Psoas muscle (tissue), 8 donors: ENCODE measurements around the gene RGS3. TPM values are rescaled to one million over a fixed set of nuclear protein-coding genes. Genes with fewer than 3 reads are reported as not detected.

Experiments
- ATAC-seq, 4 donors: fragments of 200-7000 bp; cut with Tn5 transposase; one replicate each; pipeline ENCODE4 v1.9.1; 2020; ENCODE audit warnings: moderate library complexity in 3 of 4, mild to moderate bottlenecking in 2 of 4
- DNase-seq, 2 donors: peaks; one replicate each; pipeline ENCODE4 v3.0.0-alpha.2; 2020
- H3K27ac ChIP-seq: fragments of 200-600 bp; one replicate; pipeline ENCODE4 v1.8.0; 2022
- H3K27me3 ChIP-seq, 3 donors: fragments of 200-600 bp in 1 of 3; one replicate each; pipeline versions ENCODE4 v1.6.1 to v1.8.0; 2013 to 2022; ENCODE audit warnings: low read length in 2 of 3, mild to moderate bottlenecking in 2 of 3, moderate library complexity in 1 of 3; ENCODE audit not compliant: insufficient read depth in 3 of 3
- H3K36me3 ChIP-seq, 2 donors: fragments of 200-600 bp in 1 of 2; one replicate each; pipeline versions ENCODE4 v1.6.1 to v1.8.0; 2013 to 2022; ENCODE audit warnings: low read depth in 1 of 2, mild to moderate bottlenecking in 1 of 2, moderate library complexity in 1 of 2; ENCODE audit not compliant: insufficient read depth in 1 of 2
- H3K4me1 ChIP-seq: fragments of 200-600 bp; one replicate; pipeline ENCODE4 v1.8.0; 2022
- H3K4me3 ChIP-seq: fragments of 200-600 bp; one replicate; pipeline ENCODE4 v1.8.0; 2022; ENCODE audit warnings: mild to moderate bottlenecking
- H3K9me3 ChIP-seq: fragments of 200-600 bp; one replicate; pipeline ENCODE4 v1.8.0; 2022
- WGBS, 3 donors: extraction: QIAGEN DNeasy Blood & Tissue Kit; methylation state at CpG; one replicate each; pipeline versions ENCODE4 v1.1.6 to v1.1.7; 2013; 5-methylcytosine and 5-hydroxymethylcytosine counted together
- intact Hi-C, 2 donors: fragments of 100-400 bp; cut with DNase I; formaldehyde crosslinking; loops; one replicate each; pipeline versions ENCODE4 v1.11.0 to v1.14.2; 2022
- polyA plus RNA-seq, 3 donors: library from polyadenylated mRNA; stranded (reverse); fragments of 200-250 nt; gene quantifications; one replicate each; pipeline ENCODE4 v1.2.3, GENCODE V29; 2013
- total RNA-seq, 4 donors: library from RNA; stranded (reverse); fragmentation: NEBNext Ultra II Directional in 2 of 4; extraction: Animal tissue kit (Norgen Biotek cat#: 25700) in 2 of 4; gene quantifications; one replicate each; pipeline versions ENCODE4 v1.2.1 to v1.2.4, GENCODE V29; 2021 to 2023
- TF ChIP-seq, protein P1 (sequence below): fragments of 200-600 bp; IDR thresholded peaks from one replicate; pipeline ENCODE4 v1.8.0; 2022; ENCODE audit warnings: antibody characterized with exemption
- donor health status: healthy with polysubstance abuse.
- donor health status: DM: no; HTN: no; CAD: no; lungs with moderate emphysema.
- donor health status: Bipolar disorder and iron deficiency.
- donor health status: healthy.
- donor health status: DM: yes; HTN: yes; CAD: no.
- donor health status: DM: no; HTN: no; CAD: no.
- donor health status: DM: no; HTN: no; CAD: no.
- donor health status: DM: yes; HTN: yes; CAD: no.

The RGS3 gene
- total and polyA plus RNA-seq, 7 donors, result 7.1 to 38.1 (median 14.6) TPM

DNA sequence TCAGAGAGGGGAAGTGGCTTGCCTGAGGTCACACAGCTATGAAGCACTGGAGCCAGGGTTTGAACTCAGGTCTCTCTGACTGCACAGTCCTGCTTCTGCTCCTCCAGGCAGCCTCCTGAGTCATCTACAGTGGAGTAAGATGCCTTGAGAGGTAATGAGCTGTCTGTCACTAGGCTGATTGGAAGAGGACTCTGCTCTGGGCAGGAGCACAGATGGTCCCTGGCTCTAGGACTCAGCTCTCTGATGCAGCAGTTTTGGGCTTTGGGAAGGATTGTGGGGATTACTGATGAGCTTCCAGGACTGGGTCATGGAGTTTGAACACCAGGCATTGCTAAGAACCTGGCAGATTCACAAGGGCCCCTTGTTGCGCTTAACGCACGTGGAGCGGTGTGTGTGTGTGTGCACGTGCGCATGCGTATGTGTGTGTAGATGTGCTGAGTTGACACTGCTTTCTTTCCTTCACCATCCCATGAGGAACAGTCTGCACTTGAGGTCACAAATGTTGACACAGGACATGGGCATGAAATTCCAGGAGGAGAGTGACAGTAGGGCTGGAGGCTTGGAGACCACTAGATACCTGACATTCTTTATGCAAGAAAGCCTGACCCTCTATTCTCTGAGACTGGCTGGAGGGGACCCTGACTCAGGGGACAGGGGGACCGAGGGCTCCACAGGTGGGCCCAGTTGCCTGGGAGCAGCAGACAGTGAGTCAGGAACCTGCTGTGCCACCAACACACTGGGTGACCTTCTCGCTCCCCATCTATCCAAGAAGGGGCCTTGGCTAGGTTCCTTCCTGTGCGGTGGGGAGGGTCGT lies 170.5 kb downstream of the RGS3 start:
- WGBS, 3 donors, result 67 to 76% (median 69%) methylated on average over 11 of the region's 11 CpGs
- intact Hi-C loops, result no loop called here
- DNase-seq, result no peak

GRCh38 chr9:113634596-113635515 lies 171.3 kb downstream of the RGS3 start:
- intact Hi-C loops, result no loop called here
- TF ChIP-seq, protein P1, sequence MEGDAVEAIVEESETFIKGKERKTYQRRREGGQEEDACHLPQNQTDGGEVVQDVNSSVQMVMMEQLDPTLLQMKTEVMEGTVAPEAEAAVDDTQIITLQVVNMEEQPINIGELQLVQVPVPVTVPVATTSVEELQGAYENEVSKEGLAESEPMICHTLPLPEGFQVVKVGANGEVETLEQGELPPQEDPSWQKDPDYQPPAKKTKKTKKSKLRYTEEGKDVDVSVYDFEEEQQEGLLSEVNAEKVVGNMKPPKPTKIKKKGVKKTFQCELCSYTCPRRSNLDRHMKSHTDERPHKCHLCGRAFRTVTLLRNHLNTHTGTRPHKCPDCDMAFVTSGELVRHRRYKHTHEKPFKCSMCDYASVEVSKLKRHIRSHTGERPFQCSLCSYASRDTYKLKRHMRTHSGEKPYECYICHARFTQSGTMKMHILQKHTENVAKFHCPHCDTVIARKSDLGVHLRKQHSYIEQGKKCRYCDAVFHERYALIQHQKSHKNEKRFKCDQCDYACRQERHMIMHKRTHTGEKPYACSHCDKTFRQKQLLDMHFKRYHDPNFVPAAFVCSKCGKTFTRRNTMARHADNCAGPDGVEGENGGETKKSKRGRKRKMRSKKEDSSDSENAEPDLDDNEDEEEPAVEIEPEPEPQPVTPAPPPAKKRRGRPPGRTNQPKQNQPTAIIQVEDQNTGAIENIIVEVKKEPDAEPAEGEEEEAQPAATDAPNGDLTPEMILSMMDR, result no peak
- Histone ChIP-seq H3K36me3 (no peaks in the 10 kb centered on the region), H3K27me3 (no peaks in the 10 kb centered on the region), H3K4me3 (no peak overlapping the region), H3K9me3 (no peaks in the 10 kb centered on the region), H3K4me1 (peaks cover 24% of the 10 kb centered on the region), H3K27ac (no peak overlapping the region)
- peak in 3 of 4 donors; percentile 51 to 59 (median 57) for ATAC-seq
- WGBS, 3 donors, result 39 to 46% (median 44%) methylated on average over 10 of the region's 10 CpGs
- DNase-seq, result no peak

More for the DNA sequence above, 170.5 kb downstream of the RGS3 start:
- Histone ChIP-seq H3K4me3 (no peak overlapping the region), H3K27ac (no peak overlapping the region), H3K4me1 (peaks cover 24% of the 10 kb centered on the region), H3K9me3 (no peaks in the 10 kb centered on the region), H3K27me3 (no peaks in the 10 kb centered on the region), H3K36me3 (no peaks in the 10 kb centered on the region)
- TF ChIP-seq, protein P1, result no peak
- ATAC-seq, result peak in 3 of 4 donors; percentile 22 to 61 (median 42)

GRCh38 chr9:113635586-113635985 lies 172.1 kb downstream of the RGS3 start:
- intact Hi-C loops, result no loop called here
- TF ChIP-seq, protein P1, result no peak
- no peak for ATAC-seq
- Histone ChIP-seq H3K4me1 (peaks cover 24% of the 10 kb centered on the region), H3K4me3 (no peak overlapping the region), H3K27me3 (no peaks in the 10 kb centered on the region), H3K36me3 (no peaks in the 10 kb centered on the region), H3K27ac (no peak overlapping the region), H3K9me3 (no peaks in the 10 kb centered on the region)
- WGBS, 3 donors, result 74 to 93% (median 85%) methylated on average over 5 of the region's 5 CpGs
- DNase-seq, result no peak

- peaks cover 24% of the 10 kb centered on the region for H3K4me1 ChIP-seq
- 30 to 53% (median 39%) methylated on average over 10 of the region's 10 CpGs for WGBS, 3 donors
- H3K4me3 ChIP-seq, result no peak overlapping the region
- DNase-seq (no peak), ATAC-seq (peak in 2 of 4 donors; percentile 17 to 29)
- H3K27ac ChIP-seq, result no peak overlapping the region
- intact Hi-C loops, result no loop called here
- H3K9me3 ChIP-seq, result no peaks in the 10 kb centered on the region
- TF ChIP-seq, protein P1, result no peak
- no peaks in the 10 kb centered on the region for H3K27me3 ChIP-seq
- no peaks in the 10 kb centered on the region for H3K36me3 ChIP-seq
Measured at GRCh38 chr9:113636165-113636564, 172.6 kb downstream of the RGS3 start.
